Glutamatergic neuron (in vitro differentiated cells): Measurements from ENCODE around the gene RPL7A. TPM values are rescaled to one million over a fixed set of nuclear protein-coding genes. Genes with fewer than 3 reads are reported as not detected.

Experiments used
- DNase-seq: peaks from one replicate; pipeline ENCODE4 v3.0.0; 2022
- H3K27ac Mint-ChIP-seq: one replicate; pipeline ENCODE4 v1.8.0; 2020; ENCODE audit warnings: mild to moderate bottlenecking, mixed read lengths, inconsistent platforms; ENCODE audit not compliant: unreplicated experiment
- H3K27me3 Mint-ChIP-seq: one replicate; pipeline ENCODE4 v1.8.0; 2020; ENCODE audit warnings: mild to moderate bottlenecking, moderate library complexity, mixed read lengths, inconsistent platforms; ENCODE audit not compliant: unreplicated experiment
- H3K36me3 Mint-ChIP-seq: one replicate; pipeline ENCODE4 v1.8.0; 2020; ENCODE audit warnings: mild to moderate bottlenecking, mixed read lengths, inconsistent platforms; ENCODE audit not compliant: unreplicated experiment
- H3K4me1 Mint-ChIP-seq: one replicate; pipeline ENCODE4 v1.8.0; 2020; ENCODE audit warnings: mild to moderate bottlenecking, low read depth, mixed read lengths, inconsistent platforms; ENCODE audit not compliant: unreplicated experiment
- H3K4me3 Mint-ChIP-seq: one replicate; pipeline ENCODE4 v1.8.0; 2020; ENCODE audit warnings: mild to moderate bottlenecking, mixed read lengths, inconsistent platforms; ENCODE audit not compliant: unreplicated experiment
- H3K9me3 Mint-ChIP-seq: one replicate; pipeline ENCODE4 v1.8.0; 2020; ENCODE audit warnings: mild to moderate bottlenecking, moderate library complexity, mixed read lengths, inconsistent platforms; ENCODE audit not compliant: unreplicated experiment
- CTCF ChIP-seq: fragments of 200-600 bp; sonication (generic); IDR thresholded peaks from one replicate; pipeline ENCODE4 v1.5.0; 2021; ENCODE audit not compliant: partially characterized antibody, unreplicated experiment
- total RNA-seq: library from RNA; stranded (reverse); fragmentation: NEBNext Ultra II Directional; extraction: Animal tissue kit (Norgen Biotek cat#: 25700); gene quantifications from one replicate; pipeline ENCODE4 v1.2.1, GENCODE V29; 2021; ENCODE audit not compliant: unreplicated experiment

Gene RPL7A
- total RNA-seq, 1 donor from 2014 or later, result 1,442 TPM

DNA sequence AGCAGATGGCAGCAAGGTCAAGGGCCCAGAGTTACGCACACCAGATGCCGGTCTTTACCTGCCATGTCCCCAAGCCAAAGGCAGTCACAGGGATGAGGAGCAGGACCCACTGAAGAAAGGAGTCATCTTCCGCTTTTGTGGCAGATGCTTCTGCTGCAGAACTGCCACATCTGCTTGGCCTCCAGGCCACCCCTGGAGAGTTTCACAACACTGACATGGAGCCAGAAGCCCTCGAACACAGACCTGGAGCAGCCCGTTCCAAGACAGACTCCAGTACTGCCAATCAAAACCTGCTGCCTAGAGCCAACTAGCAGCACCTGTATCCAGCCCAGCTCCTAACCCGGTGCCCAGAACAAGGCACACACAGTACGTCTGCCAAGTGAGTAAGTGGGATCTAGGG, 6.7 kb downstream of the RPL7A start:
- Mint-ChIP-seq H3K36me3 (peaks cover 4% of the 10 kb centered on the region), H3K9me3 (peaks cover 5% of the 10 kb centered on the region)

DNA sequence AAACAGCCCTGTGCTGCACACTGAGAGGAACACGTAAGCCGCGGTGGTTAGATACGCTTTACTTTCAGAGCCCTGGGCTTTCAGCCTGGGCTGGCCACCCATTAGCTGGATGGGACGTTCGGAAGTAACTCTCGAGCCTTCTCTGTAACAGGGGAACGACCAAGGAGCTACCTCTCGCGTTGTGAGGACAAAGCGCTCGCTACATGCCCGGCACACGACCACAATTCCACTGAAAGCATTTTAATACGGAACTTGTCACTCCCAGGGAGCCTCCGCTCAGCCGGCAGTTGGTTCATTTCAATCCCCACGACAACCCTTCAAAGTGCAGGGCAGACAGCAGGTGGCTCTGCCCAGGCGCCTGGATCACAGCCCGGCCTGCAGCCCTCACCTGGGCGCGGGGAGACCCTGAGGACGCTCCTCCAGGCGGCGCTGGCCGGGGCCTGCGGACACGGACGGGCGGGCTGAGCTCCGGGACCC, 7.9 kb downstream of the RPL7A start:
- Mint-ChIP-seq H3K9me3 (peaks cover 2% of the 10 kb centered on the region), H3K36me3 (peaks cover 3% of the 10 kb centered on the region), H3K4me1 (peaks cover 24% of the 10 kb centered on the region), H3K4me3 (peak overlapping the region; percentile 85), H3K27me3 (peaks cover 4% of the 10 kb centered on the region), H3K27ac (peak overlapping the region; percentile 91)
- no peak for DNase-seq
- TF ChIP-seq CTCF, result no peak

More for the DNA sequence above, 6.7 kb downstream of the RPL7A start:
- no peak for TF ChIP-seq CTCF
- H3K27me3 Mint-ChIP-seq, result peaks cover 4% of the 10 kb centered on the region
- H3K27ac Mint-ChIP-seq, result peak overlapping the region; percentile 85
- H3K4me1 Mint-ChIP-seq, result peaks cover 18% of the 10 kb centered on the region
- H3K4me3 Mint-ChIP-seq, result peak overlapping the region; percentile 85
- no peak for DNase-seq

- Mint-ChIP-seq H3K36me3 (peaks cover 3% of the 10 kb centered on the region), H3K27me3 (peaks cover 4% of the 10 kb centered on the region), H3K9me3 (peaks cover 2% of the 10 kb centered on the region), H3K4me1 (peaks cover 27% of the 10 kb centered on the region), H3K27ac (peak within 1 kb of the TSS; percentile 91), H3K4me3 (peak within 1 kb of the TSS; percentile 85)
- peak; percentile 97 for DNase-seq
- no peak for TF ChIP-seq CTCF
Observed at GRCh38 chr9:133356391-133357091, 8.5 kb downstream of the RPL7A start, which contains the start of the genes SURF1 and SURF2. Gene SURF1, minus strand, starts transcription at chr9:133356487. Its CDS starts 34 bp downstream, at chr9:133356453. Gene SURF2, plus strand, starts transcription at chr9:133356550. Its CDS starts 43 bp downstream, at chr9:133356593.

- H3K4me3 Mint-ChIP-seq, result peak overlapping the region; percentile 75
- H3K36me3 Mint-ChIP-seq, result no peaks in the 10 kb centered on the region
- H3K27ac Mint-ChIP-seq, result peak overlapping the region; percentile 26
- no peak for DNase-seq
- H3K9me3 Mint-ChIP-seq, result peaks cover 2% of the 10 kb centered on the region
- no peak for TF ChIP-seq CTCF
- peaks cover 4% of the 10 kb centered on the region for H3K27me3 Mint-ChIP-seq
- H3K4me1 Mint-ChIP-seq, result peaks cover 28% of the 10 kb centered on the region
Observed at GRCh38 chr9:133357656-133358055, 9.6 kb downstream of the RPL7A start.
